WTC11 (cell line): Measurements from ENCODE around the gene ARCN1. TPM values are rescaled to one million over a fixed set of nuclear protein-coding genes. Genes with fewer than 3 reads are reported as not detected.
A peak's percentile ranks its signal among the peaks of the same experiment; 100 is the strongest.

ENCODE experiments used
- AR ChIP-seq: fragments of 250-450 bp; sonication (Bioruptor Pico); IDR thresholded peaks from 2 replicates; pipeline ENCODE4 v1.9.0; 2021; ENCODE audit warnings: mild to moderate bottlenecking
- ARID4B ChIP-seq: sonication (generic); formaldehyde crosslinking; IDR thresholded peaks from 2 replicates; pipeline ENCODE4 v1.8.0; 2023; ENCODE audit warnings: missing genetic modification reagents, mild to moderate bottlenecking, borderline replicate concordance
- ATF1 ChIP-seq: sonication (generic); formaldehyde crosslinking; IDR thresholded peaks from 2 replicates; pipeline ENCODE4 v1.8.1; 2023; ENCODE audit warnings: mild to moderate bottlenecking, moderate library complexity, missing genetic modification reagents
- ATF2 ChIP-seq: sonication (generic); formaldehyde crosslinking; IDR thresholded peaks from 2 replicates; pipeline ENCODE4 v1.8.1; 2022; ENCODE audit warnings: low read depth, missing genetic modification reagents, borderline replicate concordance
- CREM ChIP-seq: sonication (generic); formaldehyde crosslinking; IDR thresholded peaks from 2 replicates; pipeline ENCODE4 v1.8.1; 2022; ENCODE audit warnings: mild to moderate bottlenecking, missing genetic modification reagents, moderate library complexity
- ELF4 ChIP-seq: sonication (generic); formaldehyde crosslinking; IDR thresholded peaks from 2 replicates; pipeline ENCODE4 v1.8.1; 2022; ENCODE audit warnings: low read depth, mild to moderate bottlenecking, moderate library complexity, missing genetic modification reagents
- EMX1 ChIP-seq: fragments of 250-450 bp; sonication (Bioruptor Pico); IDR thresholded peaks from 2 replicates; pipeline ENCODE4 v1.8.0; 2021; ENCODE audit warnings: mild to moderate bottlenecking
- FOXP1 ChIP-seq: sonication (generic); formaldehyde crosslinking; IDR thresholded peaks from 2 replicates; pipeline ENCODE4 v1.8.0; 2022; ENCODE audit warnings: missing genetic modification reagents, mild to moderate bottlenecking, moderate library complexity, borderline replicate concordance
- FOXP4 ChIP-seq: sonication (generic); formaldehyde crosslinking; IDR thresholded peaks from 2 replicates; pipeline ENCODE4 v1.8.0; 2022; ENCODE audit warnings: mild to moderate bottlenecking, missing genetic modification reagents
- IRF2 ChIP-seq: sonication (generic); formaldehyde crosslinking; IDR thresholded peaks from 2 replicates; pipeline ENCODE4 v1.8.0; 2022; ENCODE audit warnings: low read depth, missing genetic modification reagents, borderline replicate concordance
- KAT7 ChIP-seq: sonication (generic); formaldehyde crosslinking; IDR thresholded peaks from 2 replicates; pipeline ENCODE4 v1.8.1; 2023; ENCODE audit warnings: missing genetic modification reagents, mild to moderate bottlenecking, borderline replicate concordance
- MYBL2 ChIP-seq: sonication (generic); formaldehyde crosslinking; IDR thresholded peaks from 2 replicates; pipeline ENCODE4 v1.8.1; 2023; ENCODE audit warnings: mild to moderate bottlenecking, moderate library complexity, missing genetic modification reagents
- NR1H2 ChIP-seq: sonication (generic); formaldehyde crosslinking; IDR thresholded peaks from 2 replicates; pipeline ENCODE4 v1.9.0; 2021; ENCODE audit warnings: mild to moderate bottlenecking, moderate library complexity, missing genetic modification reagents
- SMAD4 ChIP-seq: sonication (generic); formaldehyde crosslinking; IDR thresholded peaks from 2 replicates; pipeline ENCODE4 v1.8.0; 2022; ENCODE audit warnings: mild to moderate bottlenecking, missing genetic modification reagents
- SP1 ChIP-seq: sonication (generic); formaldehyde crosslinking; conservative IDR thresholded peaks from 2 replicates; pipeline ENCODE4 v1.8.1; 2022; ENCODE audit warnings: missing genetic modification reagents
- ZNF121 ChIP-seq: sonication (generic); formaldehyde crosslinking; IDR thresholded peaks from 2 replicates; pipeline ENCODE4 v1.8.0; 2023; ENCODE audit warnings: missing genetic modification reagents
- ZNF232 ChIP-seq: sonication (generic); formaldehyde crosslinking; IDR thresholded peaks from 2 replicates; pipeline ENCODE4 v1.8.0; 2022; ENCODE audit warnings: mild to moderate bottlenecking, missing genetic modification reagents
- ZNF317 ChIP-seq: sonication (generic); formaldehyde crosslinking; IDR thresholded peaks from 2 replicates; pipeline ENCODE4 v1.8.1; 2023; ENCODE audit warnings: low read depth, mild to moderate bottlenecking, moderate library complexity, missing genetic modification reagents, borderline replicate concordance
- ZNF423 ChIP-seq: fragments of 250-450 bp; sonication (Bioruptor Pico); IDR thresholded peaks from 2 replicates; pipeline ENCODE4 v2.1.2; 2022; ENCODE audit warnings: mild to moderate bottlenecking, moderate library complexity
- total RNA-seq: library from RNA; stranded (reverse); gene quantifications from 3 replicates; pipeline ENCODE4 v1.2.3, GENCODE V29; 2021
- TF ChIP-seq, protein P1 (sequence below): fragments of 250-450 bp; sonication (Bioruptor Pico); IDR thresholded peaks from 2 replicates; pipeline ENCODE4 v1.8.0; 2021; ENCODE audit warnings: mild to moderate bottlenecking
- TF ChIP-seq, protein P2 (sequence below): sonication (generic); formaldehyde crosslinking; IDR thresholded peaks from 2 replicates; pipeline ENCODE4 v1.8.1; 2023; ENCODE audit warnings: mild to moderate bottlenecking, missing genetic modification reagents, moderate library complexity
- TF ChIP-seq, protein P3 (sequence below): sonication (generic); formaldehyde crosslinking; IDR thresholded peaks from 2 replicates; pipeline ENCODE4 v1.8.1; 2023; ENCODE audit warnings: mild to moderate bottlenecking, missing genetic modification reagents
- TF ChIP-seq, protein P4 (sequence below): sonication (generic); formaldehyde crosslinking; IDR thresholded peaks from 2 replicates; pipeline ENCODE4 v1.8.1; 2022; ENCODE audit warnings: low read depth, mild to moderate bottlenecking, moderate library complexity, missing genetic modification reagents, borderline replicate concordance

The ARCN1 gene
- total RNA-seq, 1 experiment from 2014 or later = 154 TPM

DNA sequence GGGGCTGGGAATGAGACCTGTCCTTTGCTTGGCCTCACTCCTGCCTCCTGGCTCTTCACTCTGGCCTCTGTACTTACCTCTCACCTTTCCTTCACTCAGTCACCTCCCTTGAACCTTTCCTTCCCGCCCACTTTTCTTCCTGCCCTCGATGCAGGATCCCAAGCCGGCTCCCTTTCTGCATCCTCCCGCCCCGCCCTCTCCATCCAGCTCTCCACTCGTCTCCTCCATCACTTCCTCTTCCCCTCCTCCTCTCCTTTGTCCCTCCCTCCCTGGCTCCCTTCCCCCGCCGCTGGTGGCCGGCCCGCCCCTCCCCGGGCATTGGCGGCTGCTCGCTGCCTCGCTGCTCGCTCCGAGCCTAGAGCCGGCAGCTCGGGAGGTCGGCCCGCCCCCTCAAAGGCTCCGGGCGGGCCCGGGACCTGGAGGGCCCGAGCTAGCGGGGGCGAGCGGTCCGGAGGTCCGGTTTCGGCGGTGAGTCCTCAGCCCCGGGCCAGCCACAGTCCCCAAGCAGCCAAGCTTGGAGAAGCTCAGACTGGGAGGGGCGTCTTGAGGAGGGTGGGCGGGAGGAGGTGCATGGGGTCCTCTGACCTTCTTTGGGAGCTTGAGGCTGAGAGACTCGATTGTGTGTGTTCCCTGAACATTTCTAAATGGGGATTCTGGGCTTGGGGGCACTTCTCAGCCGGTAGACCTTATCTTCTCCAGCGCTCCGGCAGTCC lies 49.0 kb downstream of the ARCN1 start (continued):
- TF ChIP-seq ELF4 (no peak), IRF2 (CRISPR knock-in tag) (no peak), SP1 (CRISPR knock-in tag) (peak; percentile 57), NR1H2 (CRISPR knock-in tag) (no peak), ATF1 (no peak), KAT7 (CRISPR knock-in tag) (no peak), AR (CRISPR knock-in tag) (no peak), FOXP1 (CRISPR knock-in tag) (0 out of 2 replicates have a peak, but pooled peaks have one; percentile 31), ZNF423 (no peak), ZNF317 (CRISPR knock-in tag) (no peak), CREM (CRISPR knock-in tag) (no peak; the same call in 1 of the 2 replicates), EMX1 (CRISPR knock-in tag) (no peak), ZNF121 (CRISPR knock-in tag) (peak; percentile 100), MYBL2 (no peak), ATF2 (CRISPR knock-in tag) (no peak), ZNF232 (CRISPR knock-in tag) (no peak), FOXP4 (CRISPR knock-in tag) (peak; percentile 63; the same call in 1 of the 2 replicates), ARID4B (peak; percentile 43; the same call in 1 of the 2 replicates), SMAD4 (CRISPR knock-in tag) (no peak)
- TF ChIP-seq, protein P1, sequence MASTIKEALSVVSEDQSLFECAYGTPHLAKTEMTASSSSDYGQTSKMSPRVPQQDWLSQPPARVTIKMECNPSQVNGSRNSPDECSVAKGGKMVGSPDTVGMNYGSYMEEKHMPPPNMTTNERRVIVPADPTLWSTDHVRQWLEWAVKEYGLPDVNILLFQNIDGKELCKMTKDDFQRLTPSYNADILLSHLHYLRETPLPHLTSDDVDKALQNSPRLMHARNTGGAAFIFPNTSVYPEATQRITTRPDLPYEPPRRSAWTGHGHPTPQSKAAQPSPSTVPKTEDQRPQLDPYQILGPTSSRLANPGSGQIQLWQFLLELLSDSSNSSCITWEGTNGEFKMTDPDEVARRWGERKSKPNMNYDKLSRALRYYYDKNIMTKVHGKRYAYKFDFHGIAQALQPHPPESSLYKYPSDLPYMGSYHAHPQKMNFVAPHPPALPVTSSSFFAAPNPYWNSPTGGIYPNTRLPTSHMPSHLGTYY (CRISPR knock-in tag) = no peak
- TF ChIP-seq, protein P2, sequence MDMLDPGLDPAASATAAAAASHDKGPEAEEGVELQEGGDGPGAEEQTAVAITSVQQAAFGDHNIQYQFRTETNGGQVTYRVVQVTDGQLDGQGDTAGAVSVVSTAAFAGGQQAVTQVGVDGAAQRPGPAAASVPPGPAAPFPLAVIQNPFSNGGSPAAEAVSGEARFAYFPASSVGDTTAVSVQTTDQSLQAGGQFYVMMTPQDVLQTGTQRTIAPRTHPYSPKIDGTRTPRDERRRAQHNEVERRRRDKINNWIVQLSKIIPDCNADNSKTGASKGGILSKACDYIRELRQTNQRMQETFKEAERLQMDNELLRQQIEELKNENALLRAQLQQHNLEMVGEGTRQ (CRISPR knock-in tag) = no peak
- TF ChIP-seq, protein P3, sequence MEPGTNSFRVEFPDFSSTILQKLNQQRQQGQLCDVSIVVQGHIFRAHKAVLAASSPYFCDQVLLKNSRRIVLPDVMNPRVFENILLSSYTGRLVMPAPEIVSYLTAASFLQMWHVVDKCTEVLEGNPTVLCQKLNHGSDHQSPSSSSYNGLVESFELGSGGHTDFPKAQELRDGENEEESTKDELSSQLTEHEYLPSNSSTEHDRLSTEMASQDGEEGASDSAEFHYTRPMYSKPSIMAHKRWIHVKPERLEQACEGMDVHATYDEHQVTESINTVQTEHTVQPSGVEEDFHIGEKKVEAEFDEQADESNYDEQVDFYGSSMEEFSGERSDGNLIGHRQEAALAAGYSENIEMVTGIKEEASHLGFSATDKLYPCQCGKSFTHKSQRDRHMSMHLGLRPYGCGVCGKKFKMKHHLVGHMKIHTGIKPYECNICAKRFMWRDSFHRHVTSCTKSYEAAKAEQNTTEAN (CRISPR knock-in tag) = 0 out of 2 replicates have a peak, but pooled peaks have one; percentile 7
- TF ChIP-seq, protein P4, sequence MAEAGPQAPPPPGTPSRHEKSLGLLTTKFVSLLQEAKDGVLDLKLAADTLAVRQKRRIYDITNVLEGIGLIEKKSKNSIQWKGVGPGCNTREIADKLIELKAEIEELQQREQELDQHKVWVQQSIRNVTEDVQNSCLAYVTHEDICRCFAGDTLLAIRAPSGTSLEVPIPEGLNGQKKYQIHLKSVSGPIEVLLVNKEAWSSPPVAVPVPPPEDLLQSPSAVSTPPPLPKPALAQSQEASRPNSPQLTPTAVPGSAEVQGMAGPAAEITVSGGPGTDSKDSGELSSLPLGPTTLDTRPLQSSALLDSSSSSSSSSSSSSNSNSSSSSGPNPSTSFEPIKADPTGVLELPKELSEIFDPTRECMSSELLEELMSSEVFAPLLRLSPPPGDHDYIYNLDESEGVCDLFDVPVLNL (CRISPR knock-in tag) = no peak
